GM19025 (cell line): ENCODE measurements around the gene ATRX.
"Not testable (repeated sequence)": the region's sequence is repeated elsewhere in the genome, so short reads cannot be mapped to it uniquely, and the experiment has no call there.

Experiments
- ATAC-seq: cut with Tn5 transposase; IDR thresholded peaks from one replicate; pipeline ENCODE4 v1.9.1; 2021; ENCODE audit warnings: mild to moderate bottlenecking, low read depth, moderate library complexity; ENCODE audit not compliant: unreplicated experiment

The ATRX gene, protein sequence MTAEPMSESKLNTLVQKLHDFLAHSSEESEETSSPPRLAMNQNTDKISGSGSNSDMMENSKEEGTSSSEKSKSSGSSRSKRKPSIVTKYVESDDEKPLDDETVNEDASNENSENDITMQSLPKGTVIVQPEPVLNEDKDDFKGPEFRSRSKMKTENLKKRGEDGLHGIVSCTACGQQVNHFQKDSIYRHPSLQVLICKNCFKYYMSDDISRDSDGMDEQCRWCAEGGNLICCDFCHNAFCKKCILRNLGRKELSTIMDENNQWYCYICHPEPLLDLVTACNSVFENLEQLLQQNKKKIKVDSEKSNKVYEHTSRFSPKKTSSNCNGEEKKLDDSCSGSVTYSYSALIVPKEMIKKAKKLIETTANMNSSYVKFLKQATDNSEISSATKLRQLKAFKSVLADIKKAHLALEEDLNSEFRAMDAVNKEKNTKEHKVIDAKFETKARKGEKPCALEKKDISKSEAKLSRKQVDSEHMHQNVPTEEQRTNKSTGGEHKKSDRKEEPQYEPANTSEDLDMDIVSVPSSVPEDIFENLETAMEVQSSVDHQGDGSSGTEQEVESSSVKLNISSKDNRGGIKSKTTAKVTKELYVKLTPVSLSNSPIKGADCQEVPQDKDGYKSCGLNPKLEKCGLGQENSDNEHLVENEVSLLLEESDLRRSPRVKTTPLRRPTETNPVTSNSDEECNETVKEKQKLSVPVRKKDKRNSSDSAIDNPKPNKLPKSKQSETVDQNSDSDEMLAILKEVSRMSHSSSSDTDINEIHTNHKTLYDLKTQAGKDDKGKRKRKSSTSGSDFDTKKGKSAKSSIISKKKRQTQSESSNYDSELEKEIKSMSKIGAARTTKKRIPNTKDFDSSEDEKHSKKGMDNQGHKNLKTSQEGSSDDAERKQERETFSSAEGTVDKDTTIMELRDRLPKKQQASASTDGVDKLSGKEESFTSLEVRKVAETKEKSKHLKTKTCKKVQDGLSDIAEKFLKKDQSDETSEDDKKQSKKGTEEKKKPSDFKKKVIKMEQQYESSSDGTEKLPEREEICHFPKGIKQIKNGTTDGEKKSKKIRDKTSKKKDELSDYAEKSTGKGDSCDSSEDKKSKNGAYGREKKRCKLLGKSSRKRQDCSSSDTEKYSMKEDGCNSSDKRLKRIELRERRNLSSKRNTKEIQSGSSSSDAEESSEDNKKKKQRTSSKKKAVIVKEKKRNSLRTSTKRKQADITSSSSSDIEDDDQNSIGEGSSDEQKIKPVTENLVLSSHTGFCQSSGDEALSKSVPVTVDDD (N-terminal part only)

DNA sequence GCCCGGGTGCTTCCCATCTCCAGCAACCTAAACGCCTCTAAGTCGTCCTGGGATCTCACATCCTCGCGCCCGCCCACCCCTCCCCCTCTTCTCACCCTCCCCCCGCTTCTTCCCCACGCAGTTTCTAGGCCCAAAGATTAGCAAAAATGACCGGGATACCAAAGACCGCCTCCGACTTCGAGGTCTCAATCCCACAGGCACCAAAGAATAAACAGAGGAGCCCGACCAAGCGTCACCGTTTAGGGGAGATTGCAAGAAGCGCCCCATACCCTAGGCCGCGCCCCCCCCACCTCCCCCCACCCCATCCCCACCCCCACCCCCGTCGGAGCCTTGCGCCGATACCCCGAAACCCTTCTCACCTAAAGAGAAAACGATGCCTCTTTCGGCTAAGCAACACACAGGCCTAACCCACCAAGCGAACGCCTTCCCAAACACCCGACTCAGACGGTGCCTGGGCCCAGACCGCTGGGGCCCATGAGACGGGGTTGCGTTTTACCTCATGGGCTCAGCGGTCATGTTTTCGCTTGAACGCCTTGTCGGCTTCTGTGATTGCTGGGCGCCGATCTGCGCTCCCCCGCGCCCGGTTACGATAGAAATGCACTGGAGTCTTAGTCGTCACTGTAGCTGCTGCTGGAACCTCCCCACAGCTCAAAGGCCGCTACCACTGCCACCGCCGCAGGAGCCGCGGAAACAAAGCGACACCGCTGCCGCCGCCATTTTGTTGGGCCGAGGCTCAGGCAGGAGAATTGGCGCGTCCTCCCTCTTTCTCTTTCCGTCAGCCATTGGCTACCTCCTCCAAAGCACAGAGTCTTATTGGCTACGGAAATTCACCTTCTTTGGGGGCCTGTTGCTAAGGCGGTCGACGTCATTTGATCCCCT is at the start of gene ATRX:
ATRX (minus strand) TSS at position 731 of the 879 bp plus-strand sequence; CDS start at position 516, 215 bp downstream.
- ATAC-seq, result peak; percentile 95

DNA sequence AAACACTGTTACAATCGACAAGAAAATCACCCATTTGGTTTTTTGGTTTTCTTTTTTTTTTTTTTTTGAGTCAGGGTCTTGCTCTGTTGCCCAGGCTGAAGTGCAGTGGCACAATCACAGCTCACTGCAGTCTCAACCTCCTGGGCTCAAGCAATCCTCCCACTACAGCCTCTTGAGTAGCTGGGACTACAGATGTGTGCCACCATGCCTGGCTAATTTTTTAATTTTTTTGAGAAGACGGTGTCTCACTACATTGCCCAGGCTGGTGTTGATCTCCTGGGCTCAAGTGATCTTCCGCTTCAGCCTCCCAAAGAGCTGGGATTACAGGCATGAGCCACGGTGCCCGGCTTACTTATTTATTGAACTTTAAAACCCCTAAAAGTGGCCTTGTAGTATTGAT is 45.5 kb upstream of the ATRX start:
- ATAC-seq, result not testable (repeated sequence)

DNA sequence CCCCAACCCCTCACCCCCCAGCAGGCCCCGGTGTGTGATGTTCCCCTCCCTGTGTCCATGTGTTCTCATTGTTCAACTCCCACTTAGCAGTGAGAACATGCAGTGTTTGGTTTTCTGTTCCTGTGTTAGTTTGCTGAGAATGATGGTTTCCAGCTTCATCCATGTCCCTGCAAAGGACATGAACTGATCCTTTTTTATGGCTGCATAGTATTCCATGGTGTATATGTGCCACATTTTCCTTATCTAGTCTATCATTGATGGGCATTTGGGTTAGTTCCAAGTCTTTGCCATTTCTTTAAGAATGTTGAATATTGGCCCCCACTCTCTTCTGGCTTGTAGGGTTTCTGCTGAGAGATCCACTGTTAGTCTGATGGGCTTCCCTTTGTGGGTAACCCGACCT is 36.0 kb upstream of the ATRX start:
- ATAC-seq, result not testable (repeated sequence)

DNA sequence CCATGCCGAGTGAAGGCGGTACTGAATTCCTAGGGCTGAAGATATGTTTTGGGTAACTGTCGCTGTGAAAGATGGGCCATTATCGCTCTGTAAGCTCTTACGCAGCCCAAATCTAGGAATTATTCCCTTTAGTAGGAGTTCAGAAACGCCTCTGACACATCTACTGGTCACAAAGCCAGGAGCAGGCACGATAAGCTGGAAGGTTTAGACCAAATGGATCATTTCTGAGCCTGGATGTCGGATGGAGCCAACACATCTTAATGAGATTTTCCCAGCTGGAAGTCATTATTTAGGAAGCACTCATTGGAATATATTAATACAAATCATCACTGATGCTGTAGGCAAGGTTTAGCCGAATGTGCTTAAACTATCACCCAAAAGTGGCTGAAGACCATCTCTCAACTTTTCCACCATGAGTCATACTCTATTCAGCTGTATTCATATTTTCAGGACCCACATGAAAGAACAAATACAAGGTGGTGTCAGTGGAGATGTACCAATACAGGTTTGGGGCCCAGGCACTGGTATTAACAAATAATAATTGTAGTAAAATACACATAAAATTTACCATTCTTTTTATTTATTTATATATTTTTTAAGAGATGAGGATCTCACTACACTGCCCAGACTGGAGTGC is 34.2 kb upstream of the ATRX start:
- ATAC-seq, result no peak

DNA sequence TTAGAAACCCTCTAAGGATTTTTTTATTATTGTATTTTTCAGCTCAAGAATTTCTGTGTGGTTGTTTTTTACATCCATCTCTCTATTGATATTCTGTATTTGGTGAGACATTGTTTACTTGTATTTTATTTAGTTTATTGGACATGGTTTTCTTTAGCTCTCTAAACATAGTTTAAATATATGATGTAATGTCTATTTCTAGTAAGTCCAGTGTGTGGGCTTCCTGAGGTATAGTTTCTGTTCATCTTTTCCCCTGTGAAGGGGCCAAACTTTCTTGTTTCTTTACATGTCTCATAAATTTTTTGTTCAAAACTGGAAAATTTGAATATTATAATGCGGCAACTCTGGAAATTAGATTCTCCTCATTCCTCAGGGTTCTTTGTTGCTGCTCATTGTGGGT is 28.2 kb upstream of the ATRX start:
- ATAC-seq, result no peak

DNA sequence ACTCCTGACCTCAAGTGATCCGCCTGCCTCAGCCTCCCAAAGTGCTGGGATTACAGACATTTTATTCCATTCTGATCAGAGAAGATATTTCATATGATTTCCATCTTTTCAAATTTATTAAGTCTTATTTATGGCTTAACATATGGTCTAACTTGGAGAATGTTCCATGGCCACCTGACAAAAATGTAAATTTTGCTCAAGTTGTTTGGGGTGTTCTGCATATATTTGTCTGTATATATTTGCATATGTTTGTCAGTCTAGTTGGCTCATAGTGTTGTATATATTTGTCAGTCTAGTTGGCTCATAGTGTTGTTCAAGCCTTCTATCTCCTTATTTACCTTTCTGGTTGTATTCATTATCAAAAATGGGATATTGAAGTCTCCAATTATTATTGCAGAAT is 16.2 kb upstream of the ATRX start:
- no peak for ATAC-seq

DNA sequence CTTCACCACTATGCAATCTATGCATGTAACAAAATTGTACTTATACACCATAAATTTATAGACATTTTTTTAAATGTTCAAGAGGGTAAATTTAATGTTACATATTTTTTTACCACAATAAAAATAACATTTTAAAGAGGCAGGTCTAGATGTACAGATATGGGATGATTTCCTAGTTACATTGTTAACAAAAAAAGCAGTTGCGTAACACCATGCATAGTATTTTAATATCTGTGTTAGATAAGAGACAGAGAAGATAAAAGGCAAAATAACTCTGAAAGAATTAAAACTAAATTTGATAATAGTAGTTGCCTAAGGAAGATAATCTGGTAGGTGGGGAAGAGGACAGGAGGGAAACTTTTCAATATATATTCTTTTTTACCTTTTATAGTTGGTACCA is 9.1 kb upstream of the ATRX start:
- ATAC-seq, result no peak

DNA sequence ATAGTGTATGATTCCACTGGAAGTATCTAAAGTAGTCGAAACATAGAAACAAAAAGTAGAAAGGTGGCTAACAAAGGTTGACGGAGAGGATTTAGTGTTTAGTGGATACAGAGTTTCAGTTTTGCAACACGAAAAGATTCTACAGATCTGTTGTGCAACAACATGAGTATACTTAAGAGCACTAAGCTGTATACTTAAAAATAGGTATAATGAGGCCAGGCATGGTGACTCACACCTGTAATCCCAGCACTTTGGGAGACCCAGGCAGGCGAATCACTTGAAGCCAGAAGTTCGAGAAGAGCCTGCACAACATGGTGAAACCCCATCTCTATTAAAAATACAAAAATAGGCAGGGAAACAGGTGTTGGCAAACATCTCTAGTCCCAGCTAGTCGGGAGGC is 7.9 kb upstream of the ATRX start:
- no peak for ATAC-seq

DNA sequence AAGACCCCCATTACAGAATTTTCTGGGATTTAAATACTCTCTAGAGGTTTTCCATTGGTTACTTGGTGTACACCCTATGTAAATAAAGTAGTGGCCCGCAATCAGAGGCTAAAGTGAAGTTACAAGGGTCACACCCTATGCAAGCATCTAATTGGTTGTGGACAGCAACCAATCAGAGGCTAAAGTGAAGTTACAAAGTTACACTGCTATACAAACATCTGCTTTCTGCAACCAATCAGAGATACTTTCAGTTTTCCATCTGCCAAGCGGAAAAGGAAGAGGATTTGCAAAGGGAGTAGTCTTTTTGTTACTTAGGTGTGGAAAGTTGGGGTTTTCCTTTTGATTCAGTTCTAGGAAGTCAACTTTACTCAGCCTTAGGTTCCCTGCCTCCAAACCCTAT is 2.0 kb upstream of the ATRX start:
- no peak for ATAC-seq

DNA sequence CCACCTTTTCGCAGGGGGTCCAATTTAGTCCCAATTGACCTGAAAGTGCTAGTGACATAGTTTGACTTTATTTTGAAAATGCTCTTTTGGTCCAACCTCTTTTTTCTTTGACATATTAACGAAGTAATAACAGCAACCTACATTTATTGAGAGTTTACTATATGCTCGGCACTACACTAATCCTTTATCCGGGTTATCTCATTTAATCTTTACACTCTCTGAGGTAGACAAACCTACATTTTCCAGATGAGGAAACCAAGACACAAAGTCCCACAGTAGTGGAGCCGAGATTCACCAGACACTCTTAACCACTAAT is 307 bp upstream of the ATRX start:
- ATAC-seq, result peak; percentile 15

DNA sequence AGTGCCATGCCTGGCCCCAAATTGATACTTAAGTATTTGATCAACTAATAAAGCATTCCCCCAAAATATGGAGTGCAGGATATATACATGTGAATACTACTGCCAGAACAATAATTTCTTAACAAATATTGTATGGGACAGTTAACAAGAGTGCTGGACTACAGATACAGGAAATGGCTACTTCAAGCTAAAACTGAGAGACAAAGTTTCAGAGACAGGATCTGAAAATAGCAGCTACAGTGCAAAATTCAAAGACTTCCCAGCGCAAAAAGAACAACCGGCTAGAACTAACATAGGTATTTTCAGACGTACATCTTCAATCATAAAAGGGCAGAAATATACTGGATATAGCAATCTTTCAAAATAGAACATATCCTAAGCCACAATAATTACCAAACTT is 6.3 kb downstream of the ATRX start:
- ATAC-seq, result no peak

DNA sequence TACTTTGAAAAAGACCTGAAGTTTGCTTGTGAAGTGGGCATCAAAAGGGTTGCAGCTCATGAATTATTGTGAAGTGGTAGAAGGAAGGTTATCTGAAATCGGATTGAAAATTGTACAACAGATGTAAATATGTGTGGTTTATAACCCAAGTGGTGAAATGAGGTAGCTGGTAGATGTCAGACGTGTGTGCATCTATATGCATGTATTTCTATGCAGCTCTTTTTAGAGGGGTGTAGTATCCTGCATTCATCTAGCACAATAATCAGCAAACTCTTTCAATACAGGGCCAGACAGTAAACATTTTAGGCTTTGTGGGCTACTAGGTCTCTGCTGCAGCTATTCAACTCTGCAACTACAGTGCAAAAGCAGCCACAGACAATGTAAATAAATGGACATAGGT is 9.4 kb downstream of the ATRX start:
- ATAC-seq, result no peak

DNA sequence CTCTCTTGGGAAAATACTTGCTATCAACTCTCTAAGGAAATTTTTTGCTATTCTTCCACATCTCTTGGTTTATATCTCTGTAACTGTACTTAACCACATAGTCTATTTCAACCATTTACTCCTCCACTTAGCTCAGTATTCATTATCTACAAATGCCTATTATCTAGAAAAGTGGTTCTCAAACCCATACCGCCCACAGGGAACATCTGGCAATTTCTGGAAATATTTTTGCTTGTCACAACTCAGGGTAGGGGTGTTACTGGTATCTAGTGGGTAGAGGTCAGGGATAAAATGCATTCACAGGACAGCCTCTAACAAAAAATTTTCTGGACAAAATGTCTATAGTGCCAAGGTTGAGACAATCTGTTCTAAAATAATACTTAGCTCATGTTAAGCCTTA is 14.4 kb downstream of the ATRX start:
- no peak for ATAC-seq

DNA sequence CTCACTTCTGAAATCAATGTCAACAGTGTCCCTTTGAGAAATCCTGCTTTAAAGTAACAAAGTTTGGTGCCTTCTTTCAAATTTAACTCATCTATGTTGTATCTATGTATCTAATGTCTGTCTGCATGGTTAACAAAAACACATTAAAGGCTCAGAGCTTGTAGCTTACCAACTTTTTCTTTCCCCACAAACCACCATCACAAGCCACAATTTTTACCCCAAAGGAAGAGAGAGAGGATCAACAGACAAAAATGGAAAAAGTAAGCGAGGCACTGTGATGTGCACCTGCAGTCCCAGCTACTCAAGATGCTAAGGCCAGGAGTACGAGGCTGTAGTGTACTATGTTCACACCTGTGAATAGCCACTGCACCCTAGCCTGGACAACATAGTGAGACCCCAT is 17.2 kb downstream of the ATRX start:
- no peak for ATAC-seq

DNA sequence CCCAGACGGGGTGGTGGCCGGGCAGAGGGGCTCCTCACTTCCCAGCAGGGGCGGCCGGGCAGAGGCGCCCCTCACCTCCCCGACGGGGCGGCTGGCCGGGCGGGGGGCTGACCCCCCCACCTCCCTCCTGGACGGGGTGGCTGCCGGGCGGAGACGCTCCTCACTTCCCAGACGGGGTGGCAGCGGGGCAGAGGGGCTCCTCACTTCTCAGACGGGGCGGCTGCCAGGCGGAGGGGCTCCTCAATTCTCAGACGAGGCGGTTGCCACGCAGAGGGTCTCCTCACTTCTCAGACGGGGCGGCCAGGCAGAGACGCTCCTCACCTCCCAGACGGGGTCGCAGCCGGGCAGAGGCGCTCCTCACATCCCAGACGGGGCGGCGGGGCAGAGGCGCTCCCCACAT is 19.8 kb downstream of the ATRX start:
- not testable (repeated sequence) for ATAC-seq

DNA sequence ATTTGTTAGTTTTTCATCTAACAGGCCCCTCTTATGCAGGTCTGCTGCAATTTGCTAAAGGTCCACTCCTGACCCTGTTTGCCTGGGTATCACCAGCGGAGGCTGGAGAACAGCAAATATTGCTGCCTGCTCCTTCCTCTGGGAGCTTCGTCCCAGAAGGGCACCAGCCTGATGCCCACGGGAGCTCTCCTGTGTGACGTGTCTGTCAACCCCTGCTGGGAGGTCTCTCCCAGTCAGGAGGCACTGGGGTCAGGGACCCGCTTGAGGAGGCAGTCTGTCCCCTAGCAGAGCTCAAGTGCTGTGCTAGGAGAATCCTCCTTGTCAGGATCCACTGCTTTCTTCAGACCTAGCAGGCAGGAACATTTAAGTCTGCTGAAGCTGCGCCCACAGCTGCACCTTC is 30.5 kb downstream of the ATRX start:
- no peak for ATAC-seq

DNA sequence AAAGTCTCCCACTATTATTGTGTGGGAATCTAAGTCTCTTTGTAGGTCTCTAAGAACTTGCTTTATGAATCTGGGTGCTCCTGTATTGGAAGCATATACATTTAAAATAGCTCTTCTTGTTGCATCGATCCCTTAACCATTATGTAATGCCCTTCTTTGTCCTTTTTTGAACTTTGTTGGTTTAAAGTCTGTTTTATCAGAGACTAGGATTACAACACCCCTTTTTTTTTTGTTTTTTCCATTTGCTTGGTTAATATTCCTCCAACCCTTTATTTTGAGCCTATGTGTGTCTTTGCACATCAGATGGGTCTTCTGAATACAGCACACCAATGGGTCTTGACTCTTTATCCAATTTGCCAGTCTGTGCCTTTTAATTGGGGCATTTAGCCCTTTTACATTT is 32.1 kb downstream of the ATRX start:
- not testable (repeated sequence) for ATAC-seq

DNA sequence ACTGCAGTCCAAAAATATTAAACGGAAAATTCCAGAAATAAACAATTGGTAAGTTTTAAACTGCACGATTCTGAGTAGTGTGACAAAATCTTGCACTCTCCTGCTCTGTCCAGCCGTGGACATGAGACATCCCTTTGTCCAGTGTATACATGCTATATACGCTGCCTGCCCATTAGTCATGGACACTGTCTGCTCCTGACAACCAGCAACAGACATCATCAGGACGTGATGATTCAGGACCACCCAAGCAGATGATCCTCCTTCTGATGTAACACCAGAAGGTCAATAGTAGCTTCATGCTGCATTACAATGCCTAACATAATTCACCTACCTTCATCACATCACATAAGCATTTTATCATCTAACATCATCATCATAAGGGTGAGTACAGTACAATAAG is 36.3 kb downstream of the ATRX start:
- no peak for ATAC-seq

DNA sequence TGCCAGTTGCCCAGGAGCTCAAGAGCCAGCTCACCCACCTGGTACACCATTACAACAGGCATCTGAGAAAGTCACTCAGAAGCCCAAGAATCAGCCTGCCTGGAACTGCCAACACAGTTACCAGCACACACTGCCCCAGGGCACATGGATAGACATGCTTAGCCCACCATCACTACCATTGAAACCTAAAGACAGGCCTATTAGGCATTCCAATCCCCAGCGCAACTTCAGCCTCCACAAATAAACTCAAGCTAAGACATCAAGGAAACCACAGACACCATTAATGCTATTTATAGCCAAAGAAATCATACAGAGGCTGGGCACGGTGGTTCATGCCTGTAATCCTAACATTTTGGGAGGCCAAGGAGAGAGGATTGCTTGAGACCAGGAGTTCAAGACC is 42.3 kb downstream of the ATRX start:
- ATAC-seq, result no peak
